Calu3 (cell line): Measurements from ENCODE around the gene CORO1C. TPM values are rescaled to one million over a fixed set of nuclear protein-coding genes. Genes with fewer than 3 reads are reported as not detected.

Experiments used
- BruUV-seq: library from RNA; stranded (reverse); fragments of 400-500 nt; replicated peaks from 2 replicates; lab custom pipeline; 2021; lab: Mats Ljungman, UMichigan
- CTCF ChIA-PET: fragments of 300-600 bp; sonication (Branson Sonifier 250); formaldehyde crosslinking; loops from one replicate; lab custom pipeline; 2022; ENCODE audit warnings: antibody characterized with exemption; lab: Charles Lee
- DNase-seq: peaks from one replicate; pipeline ENCODE4 v3.0.0; 2022
- H3K27ac Mint-ChIP-seq: one replicate; pipeline ENCODE4 v1.8.0; 2022; ENCODE audit warnings: mixed read lengths; ENCODE audit not compliant: unreplicated experiment
- H3K27me3 Mint-ChIP-seq: one replicate; pipeline ENCODE4 v1.8.0; 2022; ENCODE audit warnings: mixed read lengths; ENCODE audit not compliant: unreplicated experiment
- H3K36me3 Mint-ChIP-seq: one replicate; pipeline ENCODE4 v1.8.0; 2022; ENCODE audit warnings: mild to moderate bottlenecking, moderate library complexity, mixed read lengths; ENCODE audit not compliant: insufficient read depth, unreplicated experiment
- H3K4me1 Mint-ChIP-seq: one replicate; pipeline ENCODE4 v1.8.0; 2022; ENCODE audit warnings: mild to moderate bottlenecking, low read depth, mixed read lengths; ENCODE audit not compliant: unreplicated experiment
- H3K4me3 Mint-ChIP-seq: one replicate; pipeline ENCODE4 v1.8.0; 2022; ENCODE audit warnings: mild to moderate bottlenecking, low read depth, moderate library complexity, mixed read lengths; ENCODE audit not compliant: unreplicated experiment
- H3K9me3 Mint-ChIP-seq: one replicate; pipeline ENCODE4 v1.8.0; 2022; ENCODE audit warnings: low read depth, mixed read lengths; ENCODE audit not compliant: unreplicated experiment
- CTCF ChIP-seq: fragments of 200-600 bp; IDR thresholded peaks from one replicate; pipeline ENCODE4 v1.8.0; 2022; ENCODE audit warnings: antibody characterized with exemption; ENCODE audit not compliant: unreplicated experiment
- intact Hi-C: fragments of 100-400 bp; cut with micrococcal nuclease; formaldehyde crosslinking; loops from one replicate; pipeline ENCODE4 v1.10.0; 2022; ENCODE audit not compliant: unreplicated experiment
- total RNA-seq: library from RNA; stranded (reverse); gene quantifications from 2 replicates; pipeline ENCODE4 v1.2.3, GENCODE V29; 2022

Gene CORO1C
- total RNA-seq, 1 experiment from 2014 or later = 252 TPM

- Mint-ChIP-seq H3K27ac (no peak overlapping the region), H3K27me3 (peaks cover 12% of the 10 kb centered on the region), H3K36me3 (peaks cover 6% of the 10 kb centered on the region), H3K4me3 (no peak overlapping the region), H3K4me1 (peaks cover 18% of the 10 kb centered on the region), H3K9me3 (no peaks in the 10 kb centered on the region)
- no peak for DNase-seq
- intact Hi-C loops = no loop called here
- BruUV-seq = no TSS peak
- no peak for TF ChIP-seq CTCF
- CTCF ChIA-PET = no interaction called here
Measured at GRCh38 chr12:108623577-108623976, 107.7 kb downstream of the CORO1C start.

- no TSS peak for BruUV-seq
- CTCF ChIA-PET = no interaction called here
- intact Hi-C loops = no loop called here
- Mint-ChIP-seq H3K4me3 (no peak overlapping the region), H3K4me1 (peaks cover 12% of the 10 kb centered on the region), H3K27me3 (peaks cover 12% of the 10 kb centered on the region), H3K27ac (peak overlapping the region; percentile 55), H3K9me3 (no peaks in the 10 kb centered on the region), H3K36me3 (peaks cover 6% of the 10 kb centered on the region)
- DNase-seq = no peak
- TF ChIP-seq CTCF = no peak
Measured at GRCh38 chr12:108622921-108623514, 108.3 kb downstream of the CORO1C start.

DNA sequence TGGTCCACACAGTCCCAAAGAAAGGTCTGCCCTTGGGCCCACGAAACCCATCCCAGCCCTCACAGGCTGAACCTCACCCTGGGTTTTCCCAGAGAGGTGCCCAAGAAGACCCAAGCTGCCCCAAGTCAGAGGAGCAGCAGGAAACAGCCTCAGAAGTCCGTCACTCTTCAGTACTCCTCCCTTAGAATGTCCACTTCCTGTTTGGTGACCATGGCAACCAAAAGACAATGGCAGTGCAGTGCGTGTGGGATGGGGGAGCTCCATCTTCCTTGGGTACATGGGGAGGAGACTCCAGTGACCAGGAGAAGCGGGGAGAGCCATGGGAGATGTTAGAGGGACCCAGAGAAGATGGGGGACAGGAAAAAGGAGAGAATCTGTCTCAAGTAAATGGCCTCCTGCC is 108.9 kb downstream of the CORO1C start:
- Mint-ChIP-seq H3K4me3 (no peak overlapping the region), H3K9me3 (no peaks in the 10 kb centered on the region), H3K4me1 (peaks cover 10% of the 10 kb centered on the region), H3K27me3 (peaks cover 12% of the 10 kb centered on the region), H3K27ac (peak overlapping the region; percentile 55), H3K36me3 (peaks cover 6% of the 10 kb centered on the region)
- intact Hi-C loops = no loop called here
- DNase-seq = no peak
- no TSS peak for BruUV-seq
- no peak for TF ChIP-seq CTCF
- CTCF ChIA-PET = no interaction called here

GRCh38 chr12:108621161-108621560 is 110.2 kb downstream of the CORO1C start:
- H3K27ac Mint-ChIP-seq = no peak overlapping the region
- no peak for DNase-seq
- CTCF ChIA-PET = no interaction called here
- BruUV-seq = no TSS peak
- H3K36me3 Mint-ChIP-seq = peaks cover 6% of the 10 kb centered on the region
- intact Hi-C loops = no loop called here
- no peak for TF ChIP-seq CTCF
- H3K27me3 Mint-ChIP-seq = peaks cover 12% of the 10 kb centered on the region
- no peak overlapping the region for H3K4me3 Mint-ChIP-seq
- peaks cover 10% of the 10 kb centered on the region for H3K4me1 Mint-ChIP-seq
- H3K9me3 Mint-ChIP-seq = no peaks in the 10 kb centered on the region
